Measurements from ENCODE around the gene FCER2. TPM values are rescaled to one million over a fixed set of nuclear protein-coding genes. Genes with fewer than 3 reads are reported as not detected.

FCER2 gene
- total and polyA plus RNA-seq, 8 donors, result 0.48 to 1.5 TPM; not detected in 6

DNA sequence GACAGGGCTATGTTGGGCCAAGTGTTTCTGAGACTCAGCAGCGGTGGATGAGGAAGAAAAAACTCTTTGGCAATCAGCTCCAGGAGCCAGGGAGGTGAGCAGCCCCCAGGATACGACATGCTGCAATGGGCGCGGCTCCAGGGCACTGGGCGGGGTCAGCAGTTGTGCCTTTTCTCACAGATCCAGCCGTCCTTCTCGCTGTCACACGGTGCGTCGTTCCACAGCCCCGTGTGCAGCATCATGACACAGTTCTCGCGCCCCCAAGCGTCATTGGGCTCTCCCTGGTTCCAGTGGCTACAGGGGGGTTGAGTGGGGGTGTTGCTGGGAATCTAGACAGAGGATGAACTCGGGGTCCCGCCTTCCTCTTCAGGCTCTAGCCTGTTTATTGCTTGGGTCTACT lies 27.3 kb upstream of the FCER2 start:
- no peak overlapping the region for H3K27ac ChIP-seq
- peaks cover 12 to 84% (median 42%) of the 10 kb centered on the region in 3 donors for H3K27me3 ChIP-seq
- no peaks in the 10 kb centered on the region for H3K36me3 ChIP-seq
- no peak overlapping the region for H3K4me3 ChIP-seq
- DNase-seq, result no peak
- no peaks in the 10 kb centered on the region for H3K9me3 ChIP-seq
- peaks cover 0 to 18% (median 10%) of the 10 kb centered on the region in 4 donors for H3K4me1 ChIP-seq
- intact Hi-C loops (cut with DNase I; ENCODE audit: low total_unique reads), result no loop called here
- 14 to 21% (median 17%) methylated on average over 16 of the region's 16 CpGs for WGBS, 5 donors
- TF ChIP-seq EP300 (IDR thresholded peaks at IDR 0.05), result no peak
- no peak for TF ChIP-seq POLR2AphosphoS5 (IDR thresholded peaks at IDR 0.05)
- no peak for TF ChIP-seq POLR2A (IDR thresholded peaks at IDR 0.05)
- TF ChIP-seq, protein P1, sequence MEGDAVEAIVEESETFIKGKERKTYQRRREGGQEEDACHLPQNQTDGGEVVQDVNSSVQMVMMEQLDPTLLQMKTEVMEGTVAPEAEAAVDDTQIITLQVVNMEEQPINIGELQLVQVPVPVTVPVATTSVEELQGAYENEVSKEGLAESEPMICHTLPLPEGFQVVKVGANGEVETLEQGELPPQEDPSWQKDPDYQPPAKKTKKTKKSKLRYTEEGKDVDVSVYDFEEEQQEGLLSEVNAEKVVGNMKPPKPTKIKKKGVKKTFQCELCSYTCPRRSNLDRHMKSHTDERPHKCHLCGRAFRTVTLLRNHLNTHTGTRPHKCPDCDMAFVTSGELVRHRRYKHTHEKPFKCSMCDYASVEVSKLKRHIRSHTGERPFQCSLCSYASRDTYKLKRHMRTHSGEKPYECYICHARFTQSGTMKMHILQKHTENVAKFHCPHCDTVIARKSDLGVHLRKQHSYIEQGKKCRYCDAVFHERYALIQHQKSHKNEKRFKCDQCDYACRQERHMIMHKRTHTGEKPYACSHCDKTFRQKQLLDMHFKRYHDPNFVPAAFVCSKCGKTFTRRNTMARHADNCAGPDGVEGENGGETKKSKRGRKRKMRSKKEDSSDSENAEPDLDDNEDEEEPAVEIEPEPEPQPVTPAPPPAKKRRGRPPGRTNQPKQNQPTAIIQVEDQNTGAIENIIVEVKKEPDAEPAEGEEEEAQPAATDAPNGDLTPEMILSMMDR (IDR thresholded peaks at IDR 0.05), result no peak

DNA sequence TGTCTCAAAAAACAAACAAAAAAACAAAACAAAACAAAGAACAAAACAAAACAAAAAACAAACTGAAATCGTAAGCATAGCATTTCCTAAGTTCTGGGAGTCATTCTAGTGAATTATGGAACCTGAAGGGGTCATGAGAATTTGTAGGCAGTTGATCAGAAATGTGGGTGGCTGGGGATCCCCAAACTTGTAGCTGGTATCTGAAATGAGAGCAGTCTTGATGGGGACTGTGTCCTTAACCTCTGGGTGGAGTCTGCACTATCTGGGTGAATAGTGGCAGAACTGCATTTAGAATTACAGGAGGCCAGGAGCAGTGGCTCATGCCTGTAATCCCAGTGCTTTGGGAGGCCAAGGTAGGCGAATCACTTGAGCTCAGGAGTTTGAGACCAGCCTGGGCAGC lies 23.9 kb upstream of the FCER2 start:
- DNase-seq, result no peak
- TF ChIP-seq POLR2A (IDR thresholded peaks at IDR 0.05), result no peak
- TF ChIP-seq POLR2AphosphoS5 (IDR thresholded peaks at IDR 0.05), result no peak
- TF ChIP-seq, protein P1 (IDR thresholded peaks at IDR 0.05), result no peak
- no peak for TF ChIP-seq EP300 (IDR thresholded peaks at IDR 0.05)
- Histone ChIP-seq H3K4me1 (peaks cover 0 to 17% (median 9%) of the 10 kb centered on the region in 4 donors), H3K36me3 (no peaks in the 10 kb centered on the region), H3K27ac (no peak overlapping the region), H3K9me3 (no peaks in the 10 kb centered on the region), H3K4me3 (no peak overlapping the region), H3K27me3 (peaks cover 12 to 77% (median 26%) of the 10 kb centered on the region in 3 donors)
- intact Hi-C loops (cut with DNase I; ENCODE audit: low total_unique reads), result no loop called here
- WGBS, 5 donors, result 41 to 69% (median 47%) methylated on average over 2 of the region's 2 CpGs

DNA sequence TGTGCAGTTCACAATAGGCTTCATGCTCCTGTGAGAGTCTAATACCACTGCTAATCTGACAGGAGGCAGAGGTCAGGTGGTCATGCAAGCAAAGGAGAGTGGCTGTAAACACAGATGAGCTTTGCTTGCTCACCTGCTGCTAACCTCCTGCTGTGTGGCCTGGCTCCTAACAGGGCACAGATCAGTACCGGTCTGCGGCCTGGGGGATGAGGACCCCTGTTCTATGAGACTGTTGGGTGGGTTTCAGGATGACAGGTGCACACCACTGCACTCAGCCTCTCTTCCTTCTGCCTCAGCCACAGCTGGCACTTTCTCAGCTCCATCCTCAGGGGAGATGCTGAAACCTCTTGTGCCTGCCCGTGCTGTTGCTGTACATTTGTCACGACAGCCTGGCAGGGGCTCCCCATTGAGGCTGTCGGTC lies 20.3 kb upstream of the FCER2 start:
- Histone ChIP-seq H3K4me3 (no peak overlapping the region), H3K27ac (no peak overlapping the region), H3K4me1 (no peaks in the 10 kb centered on the region), H3K9me3 (peaks cover 0 to 7% (median 0%) of the 10 kb centered on the region in 4 donors), H3K27me3 (peaks cover 0 to 58% (median 0%) of the 10 kb centered on the region in 3 donors), H3K36me3 (no peaks in the 10 kb centered on the region)
- DNase-seq, result no peak
- intact Hi-C loops (cut with DNase I; ENCODE audit: low total_unique reads), result no loop called here
- TF ChIP-seq EP300 (IDR thresholded peaks at IDR 0.05) (no peak), POLR2A (IDR thresholded peaks at IDR 0.05) (no peak), POLR2AphosphoS5 (IDR thresholded peaks at IDR 0.05) (no peak)
- TF ChIP-seq, protein P1 (IDR thresholded peaks at IDR 0.05), result no peak
- 22 to 42% (median 31%) methylated on average over 3 to 5 of the region's 5 CpGs for WGBS, 5 donors

DNA sequence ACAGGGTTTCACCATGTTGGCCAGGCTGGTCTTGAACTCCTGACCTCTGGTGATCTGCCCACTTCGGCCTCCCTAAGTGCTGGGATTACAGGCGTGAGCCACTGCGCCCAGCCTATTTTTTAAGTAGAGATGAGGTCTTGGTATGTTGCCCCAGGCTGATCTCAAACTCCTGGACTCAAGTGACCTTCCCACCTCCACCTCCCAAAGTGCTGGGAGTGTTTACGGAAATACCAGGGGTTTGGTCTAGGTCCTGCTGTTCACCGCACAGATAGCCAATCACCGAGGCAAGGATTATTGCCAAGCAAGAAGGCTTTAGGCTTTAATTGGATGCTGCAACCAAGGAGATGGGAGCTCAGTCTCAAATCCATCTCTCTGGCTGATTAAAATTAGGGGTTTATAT lies 18.4 kb upstream of the FCER2 start:
- Histone ChIP-seq H3K27ac (no peak overlapping the region), H3K36me3 (no peaks in the 10 kb centered on the region), H3K4me1 (no peaks in the 10 kb centered on the region), H3K4me3 (no peak overlapping the region), H3K27me3 (peaks cover 0 to 51% (median 0%) of the 10 kb centered on the region in 3 donors), H3K9me3 (peaks cover 0 to 16% (median 4%) of the 10 kb centered on the region in 4 donors)
- no peak for DNase-seq
- TF ChIP-seq, protein P1 (IDR thresholded peaks at IDR 0.05), result no peak
- no peak for TF ChIP-seq POLR2AphosphoS5 (IDR thresholded peaks at IDR 0.05)
- intact Hi-C loops (cut with DNase I; ENCODE audit: low total_unique reads), result no loop called here
- 54 to 75% (median 72%) methylated on average over 6 of the region's 6 CpGs for WGBS, 5 donors
